ENCODE results near the gene FAM120B.

DNA sequence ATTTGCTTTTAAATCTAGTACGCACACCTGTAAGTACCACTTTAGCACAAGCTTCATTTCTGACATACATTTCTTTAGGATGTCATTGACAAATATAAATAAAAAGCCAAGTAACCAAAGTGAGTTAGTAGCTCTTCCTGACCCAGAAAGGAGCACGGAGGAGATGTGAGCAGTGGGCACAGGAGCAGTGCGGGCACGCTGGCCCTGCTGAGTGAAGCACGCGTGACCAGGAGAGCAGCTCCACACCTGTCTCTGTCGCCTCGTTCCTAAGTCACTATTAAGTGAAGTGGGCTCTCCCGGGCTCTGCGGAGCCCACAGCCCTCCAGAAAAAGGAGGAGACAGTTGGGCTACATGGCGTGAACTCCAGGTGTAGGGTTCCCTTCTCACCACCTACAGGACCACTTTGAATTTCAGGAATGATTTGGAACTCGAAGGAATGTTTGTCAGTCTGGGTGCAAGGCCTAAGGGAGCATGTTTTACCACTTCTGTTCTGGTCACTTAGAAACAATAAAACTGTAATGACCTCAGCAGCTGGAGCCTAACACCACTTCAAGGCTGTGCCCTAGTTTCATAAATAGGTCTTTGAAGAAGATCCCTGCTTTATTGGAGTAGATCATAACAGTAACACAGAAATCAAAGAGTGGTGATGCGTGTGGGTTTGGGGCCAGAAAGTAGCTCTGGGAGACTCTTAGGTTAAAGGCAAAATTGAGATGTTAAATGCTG is 95.9 kb downstream of the FAM120B start:
- TF ChIP-seq POLR2A (IDR thresholded peaks at IDR 0.05; ENCODE audit: low read depth, low read length), result no peak
- no peak for TF ChIP-seq POLR2AphosphoS5 (IDR thresholded peaks at IDR 0.05; ENCODE audit: low read depth, low read length)
- TF ChIP-seq TAF1 (IDR thresholded peaks at IDR 0.05; ENCODE audit: low read depth, low read length), result no peak
- TF ChIP-seq SPI1 (IDR thresholded peaks at IDR 0.05; ENCODE audit: low read depth, low read length), result no peak
